DND-41 (cell line): Measurements from ENCODE around the gene HDX.

ENCODE experiments used
- CTCF ChIP-seq: IDR thresholded peaks from 2 replicates; pipeline ENCODE4 v1.5.1; 2012; ENCODE audit warnings: borderline replicate concordance, low read length, moderate library complexity, mild to moderate bottlenecking; ENCODE audit not compliant: poor library complexity, severe bottlenecking; ENCODE audit errors: extremely low read depth
- EZH2 ChIP-seq: IDR thresholded peaks from 3 replicates; pipeline ENCODE4 v1.6.1; 2012; ENCODE audit warnings: borderline replicate concordance, low read depth, mild to moderate bottlenecking, moderate library complexity, low read length, inconsistent platforms; ENCODE audit not compliant: severe bottlenecking

GRCh38 chrX:84318661-84319060 is 183.6 kb downstream of the HDX start:
- TF ChIP-seq CTCF (no peak), EZH2 (no peak)
